ENCODE data around the gene TLCD4.
"Not testable (repeated sequence)": the region's sequence is repeated elsewhere in the genome, so short reads cannot be mapped to it uniquely, and the experiment has no call there.

The TLCD4 gene

DNA sequence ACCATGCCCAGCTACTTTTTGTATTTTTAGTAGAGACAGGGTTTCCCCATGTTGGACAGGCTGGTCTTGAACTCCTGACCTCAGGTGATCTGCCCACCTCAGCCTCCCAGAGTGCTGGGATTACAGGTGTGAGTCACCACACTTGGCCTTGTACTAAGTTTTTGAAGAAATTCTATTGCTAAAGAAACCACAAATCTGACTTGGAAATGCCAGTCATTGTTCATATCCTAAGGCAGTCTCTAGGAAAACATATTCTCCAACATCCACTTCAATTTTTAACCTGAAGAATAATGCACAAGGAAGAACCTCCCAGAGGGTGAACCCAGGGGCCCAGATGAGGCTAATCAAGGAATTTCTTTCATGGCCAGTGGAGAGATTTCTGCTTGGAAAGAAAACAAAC is 24.3 kb upstream of the TLCD4 start:
- in situ Hi-C loops (cut with HindIII; ENCODE audit: low pct_ligation_motif_present, low pct_unique_long_range_greater_than_20kb, low sequenced_read_pairs); DNase-seq: not testable (repeated sequence)

DNA sequence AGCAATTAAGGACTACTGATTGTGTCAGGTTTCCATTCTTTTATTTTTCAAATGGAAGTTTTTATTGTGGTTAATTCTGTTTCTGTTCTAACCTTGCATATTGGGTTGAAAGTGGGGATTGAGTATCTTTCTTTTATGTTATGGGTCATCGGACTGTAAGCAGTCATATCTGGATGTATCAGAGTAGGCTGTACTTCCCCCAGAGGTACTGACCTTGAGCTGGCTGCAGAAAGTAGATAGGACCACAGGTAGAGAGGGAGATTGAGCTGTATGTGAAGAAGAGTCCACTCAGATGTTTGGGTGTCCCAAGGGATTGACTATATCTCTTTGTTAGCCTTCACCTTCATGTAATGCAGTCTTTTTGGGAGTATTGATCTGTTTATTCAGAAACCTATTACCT is 23.9 kb upstream of the TLCD4 start:
- in situ Hi-C loops (cut with HindIII; ENCODE audit: low pct_ligation_motif_present, low pct_unique_long_range_greater_than_20kb, low sequenced_read_pairs), result no loop called here
- DNase-seq, result no peak

DNA sequence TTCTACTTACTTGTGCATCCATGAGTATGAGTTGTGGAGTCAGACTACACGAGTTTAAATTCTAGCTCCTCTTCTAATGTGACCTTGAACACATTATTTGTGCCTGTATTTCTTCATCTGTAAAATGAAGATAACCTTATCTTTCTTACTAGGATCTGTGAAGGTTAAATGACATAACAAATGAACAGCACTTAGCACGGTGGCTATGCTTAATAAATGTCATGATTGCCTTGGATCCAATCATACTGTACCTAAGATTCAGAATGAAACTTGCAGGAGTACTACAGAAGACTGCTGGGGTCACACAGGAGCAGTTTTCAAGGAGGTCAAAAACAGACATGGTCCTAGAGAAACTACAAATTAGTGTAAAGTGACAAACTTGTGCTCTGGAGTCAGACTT is 22.2 kb upstream of the TLCD4 start:
- in situ Hi-C loops (cut with HindIII; ENCODE audit: low pct_ligation_motif_present, low pct_unique_long_range_greater_than_20kb, low sequenced_read_pairs), result no loop called here
- no peak for DNase-seq

DNA sequence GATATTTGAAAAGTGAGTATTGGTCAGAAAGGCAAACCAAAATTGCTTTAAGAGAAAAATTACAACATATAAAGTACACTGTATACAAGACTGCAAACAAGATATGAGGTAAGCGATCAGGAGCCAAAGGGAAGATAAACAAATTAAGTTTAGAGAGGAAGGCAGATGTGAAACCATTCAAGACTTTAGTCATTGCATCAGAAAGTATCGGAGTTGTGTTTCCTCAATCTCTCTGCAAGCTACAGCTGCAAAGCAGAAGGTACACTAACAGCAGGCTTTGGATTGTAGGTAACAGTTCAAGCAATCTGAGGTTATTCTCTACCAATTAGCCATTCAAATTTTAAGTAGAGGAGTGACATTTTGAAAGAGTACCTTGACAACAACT is 21.3 kb upstream of the TLCD4 start:
- DNase-seq, result no peak
- in situ Hi-C loops (cut with HindIII; ENCODE audit: low pct_ligation_motif_present, low pct_unique_long_range_greater_than_20kb, low sequenced_read_pairs), result no loop called here

DNA sequence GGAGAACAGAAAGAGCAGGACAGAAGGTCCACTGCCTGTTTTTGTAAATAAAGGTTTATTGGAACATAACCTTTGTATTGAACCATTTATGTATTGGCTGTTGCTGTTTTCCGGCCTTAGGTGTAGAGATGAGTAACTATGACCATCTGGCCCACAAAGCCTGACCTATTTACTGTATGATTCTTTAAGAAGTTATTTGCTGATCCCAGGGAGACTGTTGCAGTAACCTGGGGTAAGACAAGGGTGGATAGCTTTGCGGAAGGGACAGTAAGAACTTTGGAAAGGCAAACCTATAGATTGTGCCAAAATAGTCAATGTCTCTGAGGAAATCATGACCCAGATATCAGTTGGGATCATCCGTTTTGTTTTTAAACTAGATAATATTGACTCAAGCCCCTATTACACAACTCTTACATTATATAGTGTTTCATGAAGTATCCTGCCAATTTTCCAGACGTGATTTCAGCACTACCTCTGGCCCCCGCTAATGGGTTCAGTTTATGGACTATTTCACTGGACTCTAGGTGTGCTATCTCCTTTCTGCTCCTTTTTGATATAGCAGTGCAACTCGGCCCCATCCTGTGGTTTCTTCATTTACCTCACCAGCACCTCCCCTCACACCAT is 20.8 kb upstream of the TLCD4 start:
- DNase-seq, result no peak
- in situ Hi-C loops (cut with HindIII; ENCODE audit: low pct_ligation_motif_present, low pct_unique_long_range_greater_than_20kb, low sequenced_read_pairs), result no loop called here

DNA sequence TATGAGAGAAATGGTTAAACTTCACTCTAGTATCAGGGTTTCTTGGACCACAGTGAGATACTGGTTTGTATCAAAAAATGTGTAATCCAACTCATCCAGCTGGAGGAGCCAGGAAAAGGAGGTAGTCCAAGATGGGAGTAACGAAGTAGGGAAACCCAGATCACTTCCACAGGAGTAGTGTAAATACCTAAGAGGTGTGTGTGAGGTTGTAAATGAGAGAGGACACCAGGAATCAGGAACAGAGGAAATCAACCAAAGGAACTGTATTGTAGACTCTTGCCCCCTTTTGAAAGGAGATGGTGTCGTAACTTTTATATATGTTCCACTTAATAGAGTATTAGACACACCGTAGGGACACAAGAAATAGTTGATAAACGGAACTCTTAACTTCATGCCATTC is 19.7 kb upstream of the TLCD4 start:
- in situ Hi-C loops (cut with HindIII; ENCODE audit: low pct_ligation_motif_present, low pct_unique_long_range_greater_than_20kb, low sequenced_read_pairs), result no loop called here
- DNase-seq, result no peak

DNA sequence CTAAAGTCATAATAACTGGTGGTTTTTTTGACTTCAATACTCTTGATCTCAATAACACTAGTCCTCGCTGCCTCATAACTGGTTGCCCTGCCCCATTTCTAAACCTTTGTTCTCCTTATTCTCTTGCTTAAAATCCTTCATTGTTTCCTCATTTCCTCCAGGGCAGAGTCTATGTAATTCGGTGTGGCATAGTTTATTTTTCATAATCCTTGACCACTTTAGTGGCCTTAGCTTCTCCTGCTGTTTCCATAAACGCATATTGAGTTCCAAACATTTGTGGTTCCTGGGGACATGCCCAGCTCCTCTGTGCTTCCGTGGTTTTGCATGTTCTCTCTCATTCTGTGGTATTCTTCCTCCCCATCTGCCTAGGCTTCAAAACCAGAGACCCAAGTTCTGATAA is 19.0 kb upstream of the TLCD4 start:
- DNase-seq, result no peak
- in situ Hi-C loops (cut with HindIII; ENCODE audit: low pct_ligation_motif_present, low pct_unique_long_range_greater_than_20kb, low sequenced_read_pairs), result no loop called here

DNA sequence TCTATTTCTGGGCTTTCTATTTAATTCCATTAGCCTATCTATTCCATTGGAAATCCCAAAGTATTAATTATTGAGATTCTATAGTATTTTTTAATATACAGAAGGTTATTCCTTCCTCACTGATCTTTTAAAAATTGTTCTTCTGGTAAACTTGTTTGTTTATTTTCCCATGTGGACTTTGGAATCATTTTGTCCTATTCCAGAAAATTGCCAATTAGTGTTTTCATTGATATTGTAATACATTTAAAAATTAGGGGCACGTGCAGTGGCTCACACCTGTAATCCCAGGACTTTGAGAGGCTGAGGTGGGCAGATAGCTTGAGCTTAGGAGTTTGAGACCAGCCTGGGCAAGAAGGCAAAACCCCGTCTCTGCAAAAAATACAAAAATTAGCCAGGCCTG is 8.4 kb upstream of the TLCD4 start:
- in situ Hi-C loops (cut with HindIII; ENCODE audit: low pct_ligation_motif_present, low pct_unique_long_range_greater_than_20kb, low sequenced_read_pairs), result no loop called here

DNA sequence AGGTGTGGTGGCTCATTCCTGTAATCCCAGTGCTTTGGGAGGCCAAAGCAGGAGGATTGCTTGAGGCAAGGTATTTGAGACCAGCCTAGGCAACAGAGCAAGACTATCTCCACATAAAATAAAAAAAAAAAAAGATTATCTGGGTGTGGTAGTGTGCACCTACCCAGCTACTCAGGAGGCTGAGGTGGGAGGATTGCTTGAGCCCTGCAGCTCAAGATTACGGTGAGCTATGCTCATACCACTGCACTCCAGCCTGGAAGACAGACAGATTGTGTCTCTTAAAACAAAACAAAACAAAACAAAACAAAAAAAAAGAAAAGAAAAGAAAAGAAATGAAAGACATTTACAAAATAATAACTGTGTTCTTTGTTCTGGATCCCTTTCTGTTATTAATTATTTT is 6.1 kb upstream of the TLCD4 start:
- no peak for DNase-seq
- in situ Hi-C loops (cut with HindIII; ENCODE audit: low pct_ligation_motif_present, low pct_unique_long_range_greater_than_20kb, low sequenced_read_pairs), result no loop called here

More for the DNA sequence above, 8.4 kb upstream of the TLCD4 start:
- DNase-seq, result no peak

DNA sequence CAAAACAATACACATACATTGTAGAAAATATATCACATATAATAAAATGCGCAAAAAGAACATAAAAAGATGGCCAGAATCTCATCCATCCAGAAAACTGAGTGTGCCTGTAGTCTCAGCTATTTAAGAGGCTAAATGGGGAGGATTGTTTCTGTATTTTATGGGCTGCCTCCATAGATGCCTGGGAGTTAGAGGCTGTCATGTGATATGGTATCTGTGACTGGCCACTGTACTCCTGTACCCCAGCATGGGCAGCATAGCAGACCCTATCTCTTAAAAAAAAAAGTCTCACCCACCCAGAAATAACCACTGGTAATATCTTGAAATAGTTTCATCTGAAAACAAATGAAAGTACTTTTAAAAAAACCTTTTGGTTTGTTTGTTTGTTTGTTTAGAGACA is 3.5 kb upstream of the TLCD4 start:
- in situ Hi-C loops (cut with HindIII; ENCODE audit: low pct_ligation_motif_present, low pct_unique_long_range_greater_than_20kb, low sequenced_read_pairs), result no loop called here
- DNase-seq, result no peak

DNA sequence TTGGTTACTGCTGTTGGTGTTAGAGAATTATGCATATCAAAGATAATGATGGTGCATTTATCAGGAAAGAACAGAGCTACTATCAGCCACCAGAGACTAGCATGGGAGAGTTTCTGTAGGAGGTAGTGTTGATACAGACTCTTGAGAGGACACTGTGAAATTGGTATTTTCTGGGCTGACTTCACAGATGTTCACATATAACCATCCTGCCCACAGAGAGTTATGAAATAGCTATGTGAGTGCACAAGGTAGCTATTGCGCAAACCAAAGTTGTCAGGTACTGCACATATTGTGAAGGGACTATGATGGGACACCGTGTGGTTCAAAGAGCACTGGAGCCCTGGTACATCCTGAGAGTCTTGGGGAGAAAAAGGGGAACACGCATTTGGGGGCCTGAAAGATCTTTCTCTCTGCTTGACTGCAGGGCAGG is 1.4 kb upstream of the TLCD4 start:
- in situ Hi-C loops (cut with HindIII; ENCODE audit: low pct_ligation_motif_present, low pct_unique_long_range_greater_than_20kb, low sequenced_read_pairs), result no loop called here

DNA sequence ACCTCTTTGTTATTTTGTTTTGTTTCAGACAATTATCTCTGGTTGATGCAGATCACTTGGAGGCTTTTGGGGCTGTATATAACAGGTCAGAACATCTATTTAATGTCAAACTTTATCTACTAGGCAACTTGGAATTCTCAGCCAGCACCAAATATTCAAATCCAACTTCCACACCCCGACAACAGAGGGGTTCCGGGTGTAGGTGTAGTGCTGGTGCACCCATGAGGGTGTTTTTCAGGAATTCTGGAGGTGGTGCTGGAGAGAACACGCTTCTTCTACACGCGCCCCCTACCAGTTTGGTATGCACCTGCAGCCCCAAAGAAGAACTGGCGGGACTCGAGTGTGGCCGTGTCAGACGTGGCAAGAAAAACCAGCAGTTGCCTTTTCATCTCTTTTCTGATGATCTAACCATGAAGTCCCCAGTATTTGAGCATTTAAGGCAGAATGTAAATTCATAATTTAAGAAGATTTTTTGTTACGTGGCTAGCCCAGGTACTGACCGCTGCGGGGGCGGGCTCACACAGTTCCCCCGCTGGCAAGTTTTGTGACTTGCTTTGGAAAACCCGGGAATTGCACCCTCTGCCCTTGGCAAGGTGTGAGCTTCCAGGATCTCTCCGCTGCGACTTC is 462 bp upstream of the TLCD4 start:
- in situ Hi-C loops (cut with HindIII; ENCODE audit: low pct_ligation_motif_present, low pct_unique_long_range_greater_than_20kb, low sequenced_read_pairs), result no loop called here
- DNase-seq, result peak; percentile 83

More for the DNA sequence above, 1.4 kb upstream of the TLCD4 start:
- no peak for DNase-seq

DNA sequence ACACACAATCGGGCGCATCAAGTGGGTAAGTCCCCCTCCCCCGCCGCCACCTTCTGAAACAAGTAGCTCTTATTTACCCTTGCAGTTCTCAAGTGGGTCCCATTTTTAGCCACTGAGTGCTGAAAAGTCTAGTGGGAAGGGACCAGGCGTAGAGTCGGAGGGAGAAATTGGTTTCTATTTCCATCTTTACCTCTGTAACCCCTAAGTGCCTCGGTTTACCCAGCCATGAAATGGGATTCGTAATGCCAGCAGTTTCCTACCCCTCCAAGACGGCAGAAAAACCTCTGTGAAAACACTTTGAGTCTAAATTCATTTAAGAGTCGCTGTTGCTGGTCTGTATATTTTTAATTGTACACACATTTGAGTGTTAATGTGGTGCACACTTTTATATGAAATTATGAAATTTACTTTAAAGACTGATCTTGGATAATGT is 928 bp downstream of the TLCD4 start:
- in situ Hi-C loops (cut with HindIII; ENCODE audit: low pct_ligation_motif_present, low pct_unique_long_range_greater_than_20kb, low sequenced_read_pairs), result no loop called here
- DNase-seq, result no peak

DNA sequence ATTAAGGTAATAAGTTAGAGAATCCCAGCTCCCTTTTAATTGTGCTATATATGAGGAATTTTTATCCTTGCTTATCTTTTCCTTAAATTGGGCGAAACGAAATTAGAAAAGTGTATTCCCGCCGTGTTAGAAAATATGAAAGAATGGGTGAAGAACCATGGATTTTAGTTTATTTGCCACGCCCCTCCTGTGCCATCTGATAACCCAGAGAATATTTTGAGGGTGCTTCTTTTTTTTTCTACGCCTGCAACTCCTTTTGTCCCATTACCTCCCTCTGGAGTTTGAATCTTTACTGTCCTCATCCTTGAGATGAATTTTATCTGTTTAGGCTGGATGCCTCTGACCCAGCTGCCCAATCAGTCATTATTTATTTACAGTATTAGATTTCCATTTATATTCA is 1.6 kb downstream of the TLCD4 start:
- in situ Hi-C loops (cut with HindIII; ENCODE audit: low pct_ligation_motif_present, low pct_unique_long_range_greater_than_20kb, low sequenced_read_pairs), result no loop called here
- no peak for DNase-seq

DNA sequence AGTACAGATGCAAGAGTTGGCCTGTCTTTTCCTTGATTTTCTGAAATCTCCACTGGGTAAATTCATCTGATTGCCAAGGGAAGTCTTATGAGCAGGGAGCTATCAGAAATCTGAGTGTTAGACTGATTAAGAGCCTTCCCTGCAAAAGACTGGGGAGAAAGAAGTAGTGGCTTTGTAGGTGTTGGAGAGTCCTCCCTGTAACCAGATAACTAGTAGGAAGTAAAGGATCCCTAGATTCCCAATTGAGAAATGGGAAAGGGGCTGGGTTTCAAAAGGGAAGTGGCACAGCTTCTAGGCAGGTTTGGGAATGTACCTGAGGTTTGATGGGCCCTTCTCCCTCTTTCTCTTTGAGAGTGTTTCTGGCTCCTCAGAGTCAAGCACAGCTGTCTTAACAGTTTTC is 2.1 kb downstream of the TLCD4 start:
- in situ Hi-C loops (cut with HindIII; ENCODE audit: low pct_ligation_motif_present, low pct_unique_long_range_greater_than_20kb, low sequenced_read_pairs), result no loop called here
- DNase-seq, result no peak

DNA sequence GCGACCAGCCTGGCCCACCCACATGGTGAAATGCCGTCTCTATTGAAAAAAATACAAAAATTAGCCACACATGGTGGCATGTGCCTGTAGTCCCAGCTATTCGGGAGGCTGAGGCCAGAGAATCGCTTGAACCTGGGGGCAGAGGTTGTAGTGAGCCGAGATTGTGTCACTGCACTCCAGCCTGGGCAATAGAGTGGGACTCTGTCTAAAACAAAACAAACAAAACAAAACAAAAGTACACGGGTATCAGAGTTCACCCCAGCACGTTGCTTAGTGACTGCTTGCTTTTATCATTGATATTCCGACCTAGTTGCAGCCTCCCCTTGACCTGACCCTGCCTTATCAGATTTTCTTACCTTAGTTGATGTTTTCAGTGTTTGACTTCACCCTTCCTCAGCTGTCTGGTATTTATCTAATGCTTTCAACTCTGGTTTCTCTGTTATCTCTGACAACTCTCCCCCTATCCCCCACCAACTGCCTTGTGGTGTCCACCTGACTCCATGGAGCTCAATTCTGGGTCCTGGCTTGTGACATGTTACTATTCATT is 5.1 kb downstream of the TLCD4 start:
- in situ Hi-C loops (cut with HindIII; ENCODE audit: low pct_ligation_motif_present, low pct_unique_long_range_greater_than_20kb, low sequenced_read_pairs), result no loop called here
- no peak for DNase-seq

DNA sequence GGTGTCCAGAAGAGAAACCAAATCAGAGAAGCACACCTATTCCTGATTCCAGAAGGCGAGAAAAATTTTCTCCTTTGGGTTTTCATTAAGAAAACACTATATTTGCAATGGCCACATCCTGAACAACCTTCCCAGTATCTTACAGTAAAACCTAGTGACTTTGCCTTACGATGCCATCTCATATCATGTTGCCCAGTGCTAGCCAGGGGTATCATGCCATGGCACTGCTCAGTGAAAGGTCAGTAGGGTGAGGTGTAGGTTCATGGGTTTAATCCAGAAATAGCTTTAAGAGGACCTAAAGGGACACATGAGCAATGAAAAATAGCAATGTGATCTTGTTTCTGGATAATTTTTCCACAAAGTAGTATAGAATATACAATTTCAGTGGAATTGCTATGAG is 7.2 kb downstream of the TLCD4 start:
- in situ Hi-C loops (cut with HindIII; ENCODE audit: low pct_ligation_motif_present, low pct_unique_long_range_greater_than_20kb, low sequenced_read_pairs), result no loop called here
- DNase-seq, result no peak

DNA sequence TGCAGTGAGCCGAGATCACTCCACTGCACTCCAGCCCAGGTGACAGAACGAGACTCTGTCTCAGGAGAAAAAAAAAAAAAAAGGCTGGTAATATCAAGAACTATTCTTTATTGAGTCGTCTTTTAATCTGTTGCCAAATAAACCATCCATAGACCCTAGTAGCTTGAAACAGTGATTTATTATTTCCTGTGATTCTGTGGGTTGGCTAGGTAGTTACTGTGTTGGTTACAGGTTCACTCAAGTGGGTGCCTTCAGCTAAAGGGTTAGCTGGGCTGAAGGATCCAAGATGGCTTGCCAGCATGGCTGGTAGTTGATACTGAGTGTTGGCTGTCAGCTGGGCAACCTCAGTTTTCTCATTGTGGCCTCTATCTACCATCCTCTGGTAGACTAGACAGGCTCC is 9.2 kb downstream of the TLCD4 start:
- DNase-seq, result peak; percentile 43
- in situ Hi-C loops (cut with HindIII; ENCODE audit: low pct_ligation_motif_present, low pct_unique_long_range_greater_than_20kb, low sequenced_read_pairs), result no loop called here

DNA sequence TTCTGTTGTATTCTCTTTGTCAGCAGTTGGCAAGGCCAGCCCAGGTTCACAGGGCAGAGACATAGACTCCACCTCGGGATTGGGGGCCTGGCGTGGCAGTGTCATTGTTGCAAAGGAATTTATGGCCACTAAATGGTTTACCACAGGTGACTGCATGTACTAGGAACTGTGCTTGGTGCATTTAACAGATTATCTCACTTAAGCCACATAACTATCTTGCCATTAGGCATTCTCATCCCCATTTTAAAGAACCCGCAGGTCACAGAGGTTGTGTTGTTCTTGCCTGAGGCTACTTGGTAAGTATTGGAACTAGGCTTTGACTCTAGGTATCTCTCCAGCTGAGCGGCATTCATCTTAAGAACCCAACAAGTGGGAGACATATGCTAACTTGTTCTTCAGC is 9.7 kb downstream of the TLCD4 start:
- in situ Hi-C loops (cut with HindIII; ENCODE audit: low pct_ligation_motif_present, low pct_unique_long_range_greater_than_20kb, low sequenced_read_pairs), result no loop called here
- DNase-seq, result no peak

DNA sequence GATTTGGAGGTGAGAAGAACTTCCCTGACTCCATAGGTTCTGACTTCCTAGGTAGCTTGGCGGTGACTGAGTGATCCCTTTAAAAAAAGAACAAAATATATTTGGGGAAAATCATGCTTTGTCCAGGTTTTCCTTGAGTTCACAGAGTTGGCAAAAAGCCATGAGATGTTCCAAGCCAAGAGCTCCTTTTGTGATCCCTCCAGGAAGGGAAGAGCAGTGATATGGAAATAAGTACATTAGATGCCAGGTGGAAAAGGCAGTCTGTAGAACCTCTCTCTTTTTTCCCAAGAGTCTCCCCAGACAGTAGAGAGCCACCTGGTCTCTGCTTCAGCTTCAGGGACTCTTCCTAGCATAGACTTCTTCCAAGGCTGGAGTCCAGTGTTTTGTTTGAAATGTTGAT is 10.2 kb downstream of the TLCD4 start:
- no peak for DNase-seq
- in situ Hi-C loops (cut with HindIII; ENCODE audit: low pct_ligation_motif_present, low pct_unique_long_range_greater_than_20kb, low sequenced_read_pairs), result no loop called here
